Activated CD8-positive, alpha-beta memory T cell treated with anti-CD3 and anti-CD28 coated beads, Interleukin-2, amount 10 ng/mL, durations not matched to agents 7 days and 5 days (primary cell): ENCODE data around the gene MTRF1L. TPM values are rescaled to one million over a fixed set of nuclear protein-coding genes. Genes with fewer than 3 reads are reported as not detected.
"Not testable (repeated sequence)": the region's sequence is repeated elsewhere in the genome, so short reads cannot be mapped to it uniquely, and the experiment has no call there.

Source experiments
- ATAC-seq: fragments of 150-1000 bp; cut with Tn5 transposase; one replicate; pipeline ENCODE4 v1.10.0; 2021; ENCODE audit warnings: moderate library complexity
- CTCF ChIA-PET: fragments of 350-600 bp; sonication (Branson Sonifier 250); formaldehyde crosslinking; loops from one replicate; lab custom pipeline; 2021; ENCODE audit warnings: antibody characterized with exemption; lab: Charles Lee
- DNase-seq: peaks from one replicate; pipeline ENCODE4 v3.0.0-alpha.2; 2020
- H3K27ac Mint-ChIP-seq: one replicate; pipeline ENCODE4 v1.8.0; 2021; ENCODE audit warnings: mild to moderate bottlenecking, mixed read lengths
- H3K27me3 Mint-ChIP-seq: one replicate; pipeline ENCODE4 v1.8.0; 2021; ENCODE audit warnings: mixed read lengths
- H3K36me3 Mint-ChIP-seq: one replicate; pipeline ENCODE4 v1.8.0; 2021; ENCODE audit warnings: mild to moderate bottlenecking, mixed read lengths
- H3K4me1 Mint-ChIP-seq: one replicate; pipeline ENCODE4 v1.8.0; 2021; ENCODE audit warnings: mixed read lengths
- H3K4me3 Mint-ChIP-seq: one replicate; pipeline ENCODE4 v1.8.0; 2021; ENCODE audit warnings: mild to moderate bottlenecking, moderate library complexity, mixed read lengths
- H3K9me3 Mint-ChIP-seq: one replicate; pipeline ENCODE4 v1.8.0; 2022; ENCODE audit warnings: low read depth, mixed read lengths
- total RNA-seq, 2 experiments: library from RNA; stranded (reverse); gene quantifications; one replicate each; pipeline ENCODE4 v1.2.3, GENCODE V29; 2021

MTRF1L gene
- total RNA-seq, 2 experiments from 2014 or later: 15.5 to 23.1 TPM

- Mint-ChIP-seq H3K36me3 (peaks cover 61% of the 10 kb centered on the region), H3K27me3 (no peaks in the 10 kb centered on the region), H3K27ac (peak overlapping the region; percentile 14), H3K4me1 (peaks cover 44% of the 10 kb centered on the region), H3K4me3 (no peak overlapping the region), H3K9me3 (no peaks in the 10 kb centered on the region)
- CTCF ChIA-PET: no interaction called here
- ATAC-seq (peak; percentile 12), DNase-seq (no peak)
Observed at GRCh38 chr6:152993847-152994246, 8.7 kb downstream of the MTRF1L start.

- no peak overlapping the region for H3K4me3 Mint-ChIP-seq
- peaks cover 42% of the 10 kb centered on the region for H3K4me1 Mint-ChIP-seq
- H3K9me3 Mint-ChIP-seq: no peaks in the 10 kb centered on the region
- CTCF ChIA-PET: no interaction called here
- H3K27ac Mint-ChIP-seq: peak overlapping the region; percentile 14
- H3K36me3 Mint-ChIP-seq: peaks cover 57% of the 10 kb centered on the region
- DNase-seq: no peak
- ATAC-seq: no peak
- H3K27me3 Mint-ChIP-seq: no peaks in the 10 kb centered on the region
Observed at GRCh38 chr6:152993431-152993830, 9.1 kb downstream of the MTRF1L start.

- peak overlapping the region; percentile 13 for H3K27ac Mint-ChIP-seq
- CTCF ChIA-PET: interaction anchor here (1.4 kb wide), 1 partner anchor 123 kb away, joined by 3 read pairs; no protein-coding TSS in a partner anchor
Observed at GRCh38 chr6:152986978-152987377, 15.5 kb downstream of the MTRF1L start.

GRCh38 chr6:152985300-152985699, 17.2 kb downstream of the MTRF1L start:
- H3K27ac Mint-ChIP-seq: peak overlapping the region; percentile 99
- CTCF ChIA-PET: interaction anchor here (0.6 to 0.9 kb wide), 3 partner anchors 11 to 39 kb away, joined by 3 read pairs; no protein-coding TSS in a partner anchor
- H3K36me3 Mint-ChIP-seq: peaks cover 39% of the 10 kb centered on the region
- H3K27me3 Mint-ChIP-seq, H3K9me3 Mint-ChIP-seq, DNase-seq, ATAC-seq: not testable (repeated sequence)
- H3K4me3 Mint-ChIP-seq: peak overlapping the region; percentile 82
- peaks cover 30% of the 10 kb centered on the region for H3K4me1 Mint-ChIP-seq

More at GRCh38 chr6:152986978-152987377, 15.5 kb downstream of the MTRF1L start:
- Mint-ChIP-seq H3K4me1 (peaks cover 27% of the 10 kb centered on the region), H3K9me3 (no peaks in the 10 kb centered on the region), H3K4me3 (no peak overlapping the region), H3K27me3 (no peaks in the 10 kb centered on the region), H3K36me3 (peaks cover 32% of the 10 kb centered on the region)
- ATAC-seq (no peak), DNase-seq (no peak)

GRCh38 chr6:152984513-152984872, 18.0 kb downstream of the MTRF1L start:
- DNase-seq (no peak), ATAC-seq (no peak)
- CTCF ChIA-PET: interaction anchor here (0.9 kb wide), 1 partner anchor 13 kb away, joined by 3 read pairs; no protein-coding TSS in a partner anchor
- H3K27me3 Mint-ChIP-seq: no peaks in the 10 kb centered on the region
- H3K9me3 Mint-ChIP-seq: no peaks in the 10 kb centered on the region
- peak overlapping the region; percentile 82 for H3K4me3 Mint-ChIP-seq
- H3K27ac Mint-ChIP-seq: peak overlapping the region; percentile 99
- H3K4me1 Mint-ChIP-seq: peaks cover 32% of the 10 kb centered on the region
- H3K36me3 Mint-ChIP-seq: peaks cover 39% of the 10 kb centered on the region

- no peaks in the 10 kb centered on the region for H3K27me3 Mint-ChIP-seq
- CTCF ChIA-PET: no interaction called here
- H3K27ac Mint-ChIP-seq: peak overlapping the region; percentile 99
- H3K36me3 Mint-ChIP-seq: peaks cover 44% of the 10 kb centered on the region
- peak overlapping the region; percentile 82 for H3K4me3 Mint-ChIP-seq
- ATAC-seq (peak; percentile 32), DNase-seq (peak; percentile 92)
- no peaks in the 10 kb centered on the region for H3K9me3 Mint-ChIP-seq
- H3K4me1 Mint-ChIP-seq: peaks cover 38% of the 10 kb centered on the region
Observed at GRCh38 chr6:152983637-152984512, 18.6 kb downstream of the MTRF1L start.

- peak; percentile 88 for ATAC-seq
- H3K4me3 Mint-ChIP-seq: peak within 1 kb of the TSS; percentile 82
- H3K4me1 Mint-ChIP-seq: peaks cover 43% of the 10 kb centered on the region
- CTCF ChIA-PET: no interaction called here
- peaks cover 48% of the 10 kb centered on the region for H3K36me3 Mint-ChIP-seq
- peak; percentile 98 for DNase-seq
- H3K27ac Mint-ChIP-seq: peak within 1 kb of the TSS; percentile 99
- H3K27me3 Mint-ChIP-seq: no peaks in the 10 kb centered on the region
- no peaks in the 10 kb centered on the region for H3K9me3 Mint-ChIP-seq
Observed at GRCh38 chr6:152982904-152983636, 19.4 kb downstream of the MTRF1L start, which contains the start of gene FBXO5. FBXO5 (minus strand) TSS chr6:152983041; CDS start chr6:152982959, 82 bp downstream.

- Mint-ChIP-seq H3K4me3 (peak overlapping the region; percentile 82), H3K36me3 (peaks cover 54% of the 10 kb centered on the region), H3K27me3 (no peaks in the 10 kb centered on the region), H3K4me1 (peaks cover 50% of the 10 kb centered on the region), H3K27ac (peak overlapping the region; percentile 83), H3K9me3 (no peaks in the 10 kb centered on the region)
- CTCF ChIA-PET: no interaction called here
- ATAC-seq (peak; percentile 2), DNase-seq (peak; percentile 71)
Observed at GRCh38 chr6:152981989-152982903, 20.3 kb downstream of the MTRF1L start.

- DNase-seq (no peak), ATAC-seq (no peak)
- Mint-ChIP-seq H3K9me3 (no peaks in the 10 kb centered on the region), H3K4me1 (peaks cover 54% of the 10 kb centered on the region), H3K36me3 (peaks cover 56% of the 10 kb centered on the region), H3K27ac (peak overlapping the region; percentile 61), H3K27me3 (no peaks in the 10 kb centered on the region), H3K4me3 (peak overlapping the region; percentile 82)
- CTCF ChIA-PET: no interaction called here
Observed at GRCh38 chr6:152981219-152981618, 21.3 kb downstream of the MTRF1L start.

GRCh38 chr6:152980656-152981055, 21.9 kb downstream of the MTRF1L start:
- H3K36me3 Mint-ChIP-seq: peaks cover 57% of the 10 kb centered on the region
- peak overlapping the region; percentile 82 for H3K4me3 Mint-ChIP-seq
- ATAC-seq (no peak), DNase-seq (no peak)
- H3K4me1 Mint-ChIP-seq: peaks cover 55% of the 10 kb centered on the region
- peak overlapping the region; percentile 61 for H3K27ac Mint-ChIP-seq
- no peaks in the 10 kb centered on the region for H3K9me3 Mint-ChIP-seq
- CTCF ChIA-PET: no interaction called here
- H3K27me3 Mint-ChIP-seq: no peaks in the 10 kb centered on the region

- no peaks in the 10 kb centered on the region for H3K9me3 Mint-ChIP-seq
- peaks cover 62% of the 10 kb centered on the region for H3K4me1 Mint-ChIP-seq
- H3K36me3 Mint-ChIP-seq: peaks cover 65% of the 10 kb centered on the region
- ATAC-seq (no peak), DNase-seq (no peak)
- H3K4me3 Mint-ChIP-seq: peak overlapping the region; percentile 45
- H3K27ac Mint-ChIP-seq: no peak overlapping the region
- CTCF ChIA-PET: no interaction called here
- no peaks in the 10 kb centered on the region for H3K27me3 Mint-ChIP-seq
Observed at GRCh38 chr6:152979116-152979515, 23.4 kb downstream of the MTRF1L start.

GRCh38 chr6:152978058-152978457, 24.5 kb downstream of the MTRF1L start:
- no peak for ATAC-seq
- peaks cover 70% of the 10 kb centered on the region for H3K4me1 Mint-ChIP-seq
- no peak overlapping the region for H3K27ac Mint-ChIP-seq
- no peak overlapping the region for H3K4me3 Mint-ChIP-seq
- no peaks in the 10 kb centered on the region for H3K27me3 Mint-ChIP-seq
- CTCF ChIA-PET: interaction anchor here (0.7 to 1.5 kb wide), 2 partner anchors 30 to 47 kb away, joined by 3 read pairs; no protein-coding TSS in a partner anchor
- peaks cover 72% of the 10 kb centered on the region for H3K36me3 Mint-ChIP-seq
- H3K9me3 Mint-ChIP-seq: no peaks in the 10 kb centered on the region
- DNase-seq: no peak
